ENCODE measurements around the gene TEKT2. TPM values are rescaled to one million over a fixed set of nuclear protein-coding genes. Genes with fewer than 3 reads are reported as not detected.

The TEKT2 gene
- total RNA-seq, 2 donors from 2014 or later: 5.6 to 9.5 TPM

DNA sequence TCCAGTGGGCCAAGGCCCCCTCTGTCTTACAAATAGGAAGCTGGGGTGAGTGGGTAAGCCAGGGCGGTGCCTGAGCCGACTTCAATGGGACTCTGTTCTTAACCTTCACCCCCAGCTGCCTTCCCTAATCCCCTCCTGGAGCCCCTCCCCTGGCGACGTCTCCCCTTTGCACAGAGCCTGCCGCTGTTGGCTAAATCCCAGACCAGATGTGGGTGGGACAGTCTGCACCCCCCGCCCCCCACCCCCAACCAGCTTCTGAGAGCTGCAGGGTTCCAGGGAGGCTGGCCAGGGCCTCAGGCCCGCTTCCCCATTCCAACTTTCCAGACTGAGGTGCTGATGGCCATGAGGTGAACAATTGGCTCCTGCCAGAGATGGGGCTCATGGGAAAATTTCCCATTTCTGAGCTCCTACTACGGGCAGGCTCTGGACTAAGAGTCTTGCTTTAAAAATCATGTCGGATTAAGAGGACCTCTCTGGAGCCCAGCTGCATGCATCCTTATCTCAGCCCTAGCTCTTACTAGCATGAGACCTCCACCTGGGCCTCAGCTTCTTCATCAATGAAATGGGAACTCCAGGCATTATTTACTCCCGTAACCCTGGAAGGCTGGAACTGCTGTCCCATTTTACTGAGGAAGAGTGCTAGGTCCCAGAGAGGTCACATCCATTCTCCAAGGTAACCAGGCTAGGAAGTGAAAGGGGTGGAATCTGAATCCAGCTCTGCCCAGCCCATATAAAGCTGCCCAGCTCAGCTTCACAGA, 34.7 kb downstream of the TEKT2 start:
- H3K4me3 Mint-ChIP-seq: no peak overlapping the region
- Histone ChIP-seq H3K27me3 (ENCODE audit: control insufficient read depth, insufficient read depth, low read length, poor library complexity, severe bottlenecking) (peaks cover 18% of the 10 kb centered on the region), H3K9me3 (ENCODE audit: control insufficient read depth, low read length) (no peaks in the 10 kb centered on the region), H3K9ac (ENCODE audit: extremely low read depth, low read length, poor library complexity, severe bottlenecking) (no peak overlapping the region), H3K4me1 (ENCODE audit: control insufficient read depth, insufficient read depth, low read length) (no peaks in the 10 kb centered on the region), H3K36me3 (ENCODE audit: control insufficient read depth, insufficient read depth, low read length) (no peaks in the 10 kb centered on the region), H3K27ac (ENCODE audit: low read depth, low read length) (no peak overlapping the region), H3K4me3 (ENCODE audit: low read length) (no peak overlapping the region)
- H3K4me1 Mint-ChIP-seq: no peaks in the 10 kb centered on the region
- H3K27me3 Mint-ChIP-seq (ENCODE audit: insufficient read depth): peaks cover 24% of the 10 kb centered on the region
- H3K36me3 Mint-ChIP-seq (ENCODE audit: low read depth): no peaks in the 10 kb centered on the region
- no peak overlapping the region for H3K27ac Mint-ChIP-seq
- 82 to 95% methylated on average over 4 to 10 of the region's 10 CpGs for WGBS, 2 experiments (ENCODE audit: insufficient coverage in 1 of 2, insufficient read length in 1 of 2)
- H3K9me3 Mint-ChIP-seq: no peaks in the 10 kb centered on the region
- DNase-seq: peak; percentile 51
- TF ChIP-seq, protein P1, sequence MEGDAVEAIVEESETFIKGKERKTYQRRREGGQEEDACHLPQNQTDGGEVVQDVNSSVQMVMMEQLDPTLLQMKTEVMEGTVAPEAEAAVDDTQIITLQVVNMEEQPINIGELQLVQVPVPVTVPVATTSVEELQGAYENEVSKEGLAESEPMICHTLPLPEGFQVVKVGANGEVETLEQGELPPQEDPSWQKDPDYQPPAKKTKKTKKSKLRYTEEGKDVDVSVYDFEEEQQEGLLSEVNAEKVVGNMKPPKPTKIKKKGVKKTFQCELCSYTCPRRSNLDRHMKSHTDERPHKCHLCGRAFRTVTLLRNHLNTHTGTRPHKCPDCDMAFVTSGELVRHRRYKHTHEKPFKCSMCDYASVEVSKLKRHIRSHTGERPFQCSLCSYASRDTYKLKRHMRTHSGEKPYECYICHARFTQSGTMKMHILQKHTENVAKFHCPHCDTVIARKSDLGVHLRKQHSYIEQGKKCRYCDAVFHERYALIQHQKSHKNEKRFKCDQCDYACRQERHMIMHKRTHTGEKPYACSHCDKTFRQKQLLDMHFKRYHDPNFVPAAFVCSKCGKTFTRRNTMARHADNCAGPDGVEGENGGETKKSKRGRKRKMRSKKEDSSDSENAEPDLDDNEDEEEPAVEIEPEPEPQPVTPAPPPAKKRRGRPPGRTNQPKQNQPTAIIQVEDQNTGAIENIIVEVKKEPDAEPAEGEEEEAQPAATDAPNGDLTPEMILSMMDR (conservative IDR thresholded peaks at IDR 0.05): no peak

DNA sequence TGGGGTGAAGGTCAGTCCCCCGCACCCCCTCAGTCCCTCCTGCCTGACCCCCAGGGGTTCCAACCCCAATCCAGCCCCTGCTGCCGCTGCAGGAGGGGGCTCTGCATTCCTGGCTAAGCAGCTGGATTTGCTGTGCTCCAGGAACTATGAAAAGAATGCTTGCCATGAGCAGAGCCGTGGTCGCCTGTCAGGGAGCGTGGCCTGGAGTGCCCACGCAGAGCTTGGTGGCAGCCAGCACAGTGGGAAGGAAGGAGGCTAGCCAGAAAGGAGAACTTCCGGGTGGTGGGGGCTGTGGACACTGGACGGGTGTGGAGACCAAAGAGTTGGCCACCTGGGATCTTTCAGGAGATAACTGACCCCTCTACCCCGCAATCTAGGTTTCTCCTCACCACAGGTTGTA, 35.6 kb downstream of the TEKT2 start:
- whole genome bisulfite sequencing, 2 experiments (ENCODE audit: insufficient coverage in 1 of 2, insufficient read length in 1 of 2): 68 to 76% methylated on average over 5 to 9 of the region's 9 CpGs
- TF ChIP-seq, protein P1 (conservative IDR thresholded peaks at IDR 0.05): no peak
- DNase-seq: no peak
- Mint-ChIP-seq H3K4me3 (no peak overlapping the region), H3K27me3 (ENCODE audit: insufficient read depth) (peaks cover 32% of the 10 kb centered on the region), H3K27ac (no peak overlapping the region), H3K4me1 (no peaks in the 10 kb centered on the region), H3K9me3 (no peaks in the 10 kb centered on the region), H3K36me3 (ENCODE audit: low read depth) (no peaks in the 10 kb centered on the region)
- H3K27ac ChIP-seq (ENCODE audit: low read depth, low read length): no peak overlapping the region
- H3K9me3 ChIP-seq (ENCODE audit: control insufficient read depth, low read length): no peaks in the 10 kb centered on the region
- H3K27me3 ChIP-seq (ENCODE audit: control insufficient read depth, insufficient read depth, low read length, poor library complexity, severe bottlenecking): peaks cover 27% of the 10 kb centered on the region
- H3K36me3 ChIP-seq (ENCODE audit: control insufficient read depth, insufficient read depth, low read length): no peaks in the 10 kb centered on the region
- H3K9ac ChIP-seq (ENCODE audit: extremely low read depth, low read length, poor library complexity, severe bottlenecking): no peak overlapping the region
- H3K4me1 ChIP-seq (ENCODE audit: control insufficient read depth, insufficient read depth, low read length): no peaks in the 10 kb centered on the region
- H3K4me3 ChIP-seq (ENCODE audit: low read length): no peak overlapping the region

DNA sequence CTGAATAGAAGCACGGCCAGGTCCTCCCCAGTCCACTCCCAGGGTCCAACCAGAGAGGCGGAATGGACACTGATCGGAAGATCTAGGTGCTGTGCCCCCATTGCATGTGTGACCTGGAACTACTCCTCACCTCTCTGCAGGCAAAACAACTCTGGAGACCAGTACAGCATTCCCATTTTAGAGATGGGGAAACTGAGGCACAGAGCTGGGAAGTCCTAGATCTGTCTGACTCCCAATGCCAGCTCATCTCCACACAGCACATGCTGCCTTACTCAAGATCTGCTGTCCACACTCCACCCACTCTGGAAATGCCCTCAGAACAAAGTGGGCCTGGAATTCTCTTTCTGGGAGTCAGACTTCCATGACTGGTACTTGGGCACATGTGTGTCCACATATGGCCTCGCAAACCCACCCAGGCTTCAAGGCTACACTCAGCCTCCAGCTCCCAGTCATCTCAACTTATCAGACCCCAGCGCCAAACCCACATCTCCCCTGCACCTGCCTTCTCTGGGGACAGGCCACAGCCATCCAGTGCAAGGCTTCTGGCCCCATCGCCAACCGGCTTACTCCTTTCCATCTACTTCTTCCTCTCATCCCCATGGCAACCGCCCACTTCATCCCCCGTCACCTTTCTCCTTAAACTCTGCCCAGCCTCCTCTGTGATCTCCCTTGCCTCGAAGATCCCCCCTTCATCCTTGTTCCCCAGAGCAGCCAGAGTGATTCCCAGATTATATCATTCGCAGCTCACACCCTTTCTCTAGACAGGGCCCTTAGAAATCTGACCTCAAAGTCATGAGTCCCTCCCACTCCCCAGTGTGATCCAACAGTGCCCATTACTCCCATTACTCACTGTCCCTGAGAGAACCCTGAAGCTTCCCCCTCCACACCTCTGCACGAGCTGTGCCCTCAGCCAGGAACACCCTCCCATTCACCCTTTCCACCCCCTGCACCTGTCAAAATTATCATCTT, 38.5 kb downstream of the TEKT2 start:
- Mint-ChIP-seq H3K36me3 (ENCODE audit: low read depth) (no peaks in the 10 kb centered on the region), H3K9me3 (no peaks in the 10 kb centered on the region), H3K4me1 (no peaks in the 10 kb centered on the region), H3K4me3 (no peak overlapping the region), H3K27me3 (ENCODE audit: insufficient read depth) (peaks cover 48% of the 10 kb centered on the region), H3K27ac (no peak overlapping the region)
- Histone ChIP-seq H3K9me3 (ENCODE audit: control insufficient read depth, low read length) (no peaks in the 10 kb centered on the region), H3K27me3 (ENCODE audit: control insufficient read depth, insufficient read depth, low read length, poor library complexity, severe bottlenecking) (peaks cover 50% of the 10 kb centered on the region), H3K27ac (ENCODE audit: low read depth, low read length) (no peak overlapping the region), H3K4me1 (ENCODE audit: control insufficient read depth, insufficient read depth, low read length) (no peaks in the 10 kb centered on the region), H3K9ac (ENCODE audit: extremely low read depth, low read length, poor library complexity, severe bottlenecking) (no peak overlapping the region), H3K36me3 (ENCODE audit: control insufficient read depth, insufficient read depth, low read length) (no peaks in the 10 kb centered on the region), H3K4me3 (ENCODE audit: low read length) (no peak overlapping the region)
- WGBS, 2 experiments (ENCODE audit: insufficient coverage in 1 of 2, insufficient read length in 1 of 2): 88 to 89% methylated on average over 9 to 12 of the region's 12 CpGs
- no peak for DNase-seq
- TF ChIP-seq, protein P1 (conservative IDR thresholded peaks at IDR 0.05): no peak

Data from endodermal cell (in vitro differentiated cells).